H1 (cell line): ENCODE measurements around the gene AP3D1. TPM values are rescaled to one million over a fixed set of nuclear protein-coding genes. Genes with fewer than 3 reads are reported as not detected.

Source experiments
- CTCF ChIA-PET: fragments of 300-600 bp; sonication (Branson Sonifier 250); formaldehyde crosslinking; loops from one replicate; lab custom pipeline; 2021; ENCODE audit not compliant: partially characterized antibody; lab: Charles Lee
- POLR2A ChIA-PET: fragments of 300-600 bp; sonication (Branson Sonifier 250); formaldehyde crosslinking; loops from one replicate; lab custom pipeline; 2021; ENCODE audit warnings: inconsistent platforms; ENCODE audit not compliant: partially characterized antibody; lab: Charles Lee
- DNase-seq, 2 experiments: peaks; one replicate each; pipeline versions ENCODE4 v3.0.0 to v3.0.0-alpha.2; 2010 to 2022; ENCODE audit warnings: low spot score in 2 of 2, low read depth in 1 of 2, mixed read lengths in 1 of 2
- FAIRE-seq: peaks from 2 replicates; lab custom pipeline; 2011; peaks lifted over from hg19 to GRCh38; lab: Jason Lieb, UNC
- H2AFZ ChIP-seq: 2 replicates; pipeline ENCODE4 v1.8.1; 2012; ENCODE audit warnings: low read length, inconsistent platforms
- H2AK5ac ChIP-seq: 2 replicates; pipeline ENCODE4 v1.6.1; 2013; ENCODE audit warnings: low read depth, low read length
- H2BK120ac ChIP-seq: replicated peaks from 2 replicates; pipeline ENCODE3; 2013; ENCODE audit warnings: low read depth, low read length, inconsistent platforms
- H2BK12ac ChIP-seq: 2 replicates; pipeline ENCODE4 v1.6.1; 2013; ENCODE audit warnings: low read depth, low read length
- H2BK15ac ChIP-seq: 2 replicates; pipeline ENCODE4 v1.6.1; 2013; ENCODE audit warnings: low read length
- H2BK20ac ChIP-seq: 2 replicates; pipeline ENCODE4 v1.6.1; 2013; ENCODE audit warnings: low read length
- H2BK5ac ChIP-seq: 2 replicates; pipeline ENCODE4 v1.6.1; 2013; ENCODE audit warnings: low read depth, low read length
- H3K14ac ChIP-seq: 2 replicates; pipeline ENCODE4 v1.6.1; 2013; ENCODE audit warnings: inconsistent platforms; ENCODE audit not compliant: insufficient read length
- H3K18ac ChIP-seq: 2 replicates; pipeline ENCODE4 v1.6.1; 2013; ENCODE audit warnings: low read length; ENCODE audit errors: extremely low read depth
- H3K23ac ChIP-seq: 2 replicates; pipeline ENCODE4 v1.6.1; 2013; ENCODE audit warnings: inconsistent platforms; ENCODE audit not compliant: insufficient read length
- H3K23me2 ChIP-seq: 2 replicates; pipeline ENCODE4 v1.6.1; 2013; ENCODE audit warnings: low read depth, low read length
- H3K27ac ChIP-seq: 2 replicates; pipeline ENCODE4 v1.6.1; 2011; ENCODE audit warnings: low read depth, low read length, inconsistent platforms
- H3K27me3 ChIP-seq, 4 experiments: replicated peaks in 1 of 4; 1 replicate in 1 of 4; 2 replicates in 3 of 4; pipeline versions ENCODE4 v1.6.1 to v1.8.1; 2011 to 2013; ENCODE audit warnings: low read length in 3 of 4, mild to moderate bottlenecking in 3 of 4, inconsistent platforms in 2 of 4, mixed read lengths in 2 of 4, moderate library complexity in 1 of 4; ENCODE audit not compliant: control insufficient read depth in 3 of 4, insufficient read depth in 3 of 4; ENCODE audit errors: extremely low read depth in 1 of 4
- H3K36me3 ChIP-seq, 4 experiments: 2 replicates each; pipeline versions ENCODE4 v1.6.1 to v1.8.1; 2011 to 2013; ENCODE audit warnings: mild to moderate bottlenecking in 4 of 4, low read length in 3 of 4, moderate library complexity in 2 of 4, control low read depth in 1 of 4, inconsistent platforms in 1 of 4; ENCODE audit not compliant: insufficient read depth in 4 of 4, control insufficient read depth in 2 of 4
- H3K4ac ChIP-seq: replicated peaks from 2 replicates; pipeline ENCODE3; 2013; ENCODE audit warnings: low read length, low read depth, mixed read lengths, inconsistent platforms; ENCODE audit not compliant: insufficient read length
- H3K4me1 ChIP-seq, 4 experiments: replicated peaks in 1 of 4; 1 replicate in 1 of 4; 2 replicates in 3 of 4; pipeline versions ENCODE4 v1.6.1 to v1.8.1; 2011 to 2013; ENCODE audit warnings: low read length in 3 of 4, inconsistent platforms in 2 of 4, mixed read lengths in 1 of 4; ENCODE audit not compliant: insufficient read depth in 4 of 4, control insufficient read depth in 3 of 4
- H3K4me2 ChIP-seq, 2 experiments: 2 replicates each; pipeline versions ENCODE4 v1.6.1 to v1.8.1; 2011 to 2013; ENCODE audit warnings: low read depth in 2 of 2, low read length in 2 of 2, control low read depth in 1 of 2, inconsistent platforms in 1 of 2, mild to moderate bottlenecking in 1 of 2; ENCODE audit not compliant: insufficient read depth in 1 of 2
- H3K4me3 ChIP-seq, 4 experiments: fragments of 200-600, 300-600 bp in 1 of 4; sonication (generic), shearing (Covaris generic), sonication (Bioruptor Twin) in 1 of 4; 2 replicates each; pipeline versions ENCODE4 v1.5.1 to v1.8.1; 2011 to 2016; ENCODE audit warnings: low read length in 4 of 4, low read depth in 3 of 4, control low read depth in 2 of 4, inconsistent platforms in 2 of 4, mild to moderate bottlenecking in 2 of 4, mixed read lengths in 1 of 4, moderate library complexity in 1 of 4; ENCODE audit not compliant: insufficient read depth in 2 of 4; ENCODE audit errors: extremely low read depth in 1 of 4
- H3K56ac ChIP-seq: replicated peaks from 2 replicates; pipeline ENCODE3; 2013; ENCODE audit warnings: low read depth, mild to moderate bottlenecking, mixed read lengths, low read length, inconsistent platforms; ENCODE audit not compliant: insufficient read length
- H3K79me1 ChIP-seq: 2 replicates; pipeline ENCODE4 v1.6.1; 2013; ENCODE audit warnings: low read depth, low read length, control low read depth
- H3K79me2 ChIP-seq, 2 experiments: 2 replicates each; pipeline versions ENCODE4 v1.6.1 to v1.8.1; 2012 to 2013; ENCODE audit warnings: low read length in 2 of 2, mild to moderate bottlenecking in 2 of 2, inconsistent platforms in 1 of 2; ENCODE audit not compliant: insufficient read depth in 2 of 2, control insufficient read depth in 1 of 2
- H3K9ac ChIP-seq, 4 experiments: replicated peaks in 1 of 4; 1 replicate in 1 of 4; 2 replicates in 3 of 4; pipeline versions ENCODE4 v1.6.1 to v1.8.1; 2011 to 2013; ENCODE audit warnings: low read depth in 3 of 4, low read length in 3 of 4, control low read depth in 2 of 4, mild to moderate bottlenecking in 2 of 4, moderate library complexity in 2 of 4, inconsistent platforms in 1 of 4; ENCODE audit errors: extremely low read depth in 1 of 4
- H3K9me3 ChIP-seq, 2 experiments: 2 replicates each; pipeline versions ENCODE4 v1.6.1 to v1.8.1; 2012 to 2013; ENCODE audit warnings: mild to moderate bottlenecking in 2 of 2, moderate library complexity in 2 of 2, control low read depth in 1 of 2, inconsistent platforms in 1 of 2, low read depth in 1 of 2, low read length in 1 of 2, mixed read lengths in 1 of 2; ENCODE audit not compliant: insufficient read depth in 2 of 2
- H4K20me1 ChIP-seq, 2 experiments: replicated peaks in 1 of 2; 2 replicates each; pipeline versions ENCODE3 to v1.8.1; 2011 to 2013; ENCODE audit warnings: inconsistent platforms in 2 of 2, low read length in 2 of 2, mild to moderate bottlenecking in 1 of 2; ENCODE audit not compliant: insufficient read depth in 2 of 2, control insufficient read depth in 1 of 2
- H4K5ac ChIP-seq: 2 replicates; pipeline ENCODE4 v1.6.1; 2013; ENCODE audit warnings: low read length, low read depth, mixed read lengths, inconsistent platforms; ENCODE audit not compliant: insufficient read length
- H4K8ac ChIP-seq: 2 replicates; pipeline ENCODE4 v1.8.0; 2013; ENCODE audit warnings: mild to moderate bottlenecking, moderate library complexity, low read length, inconsistent platforms; ENCODE audit not compliant: insufficient read depth; ENCODE audit errors: extremely low read depth
- H4K91ac ChIP-seq: replicated peaks from 2 replicates; pipeline ENCODE3; 2013; ENCODE audit warnings: low read length, mixed read lengths, inconsistent platforms; ENCODE audit not compliant: insufficient read length
- BCL11A ChIP-seq, 2 experiments: IDR thresholded peaks; one replicate each; pipeline ENCODE4 v1.6.1; 2011; ENCODE audit warnings: low read depth in 2 of 2, low read length in 2 of 2, mild to moderate bottlenecking in 2 of 2
- CBX8 ChIP-seq: fragments of 300-800, 300-1000 bp; sonication (generic); IDR thresholded peaks from 2 replicates; pipeline ENCODE4 v1.7.1; 2016; ENCODE audit warnings: low read depth, low read length, borderline replicate concordance
- GTF2F1 ChIP-seq: IDR thresholded peaks from 2 replicates; pipeline ENCODE4 v1.6.1; 2012; ENCODE audit warnings: low read depth, low read length, improper control_type of control experiment, borderline replicate concordance
- HDAC6 ChIP-seq: IDR thresholded peaks from one replicate; pipeline ENCODE4 v1.7.1; 2012; ENCODE audit warnings: low read depth, mild to moderate bottlenecking, inconsistent platforms, low read length, moderate library complexity
- KDM4A ChIP-seq: IDR thresholded peaks from one replicate; pipeline ENCODE4 v1.7.1; 2012; ENCODE audit warnings: low read depth, mild to moderate bottlenecking, moderate library complexity, low read length, inconsistent platforms; ENCODE audit not compliant: severe bottlenecking
- MAFK ChIP-seq: IDR thresholded peaks from 2 replicates; pipeline ENCODE4 v1.6.1; 2012; ENCODE audit warnings: low read depth, mild to moderate bottlenecking, improper control_type of control experiment, low read length
- SRF ChIP-seq: IDR thresholded peaks from 2 replicates; pipeline ENCODE4 v1.6.1; 2011; ENCODE audit warnings: mild to moderate bottlenecking, low read depth, low read length, moderate library complexity
- TAF1 ChIP-seq: IDR thresholded peaks from 2 replicates; pipeline ENCODE4 v1.6.1; 2011; ENCODE audit warnings: mild to moderate bottlenecking, low read depth, low read length
- TCF12 ChIP-seq: IDR thresholded peaks from 2 replicates; pipeline ENCODE4 v1.6.1; 2011; ENCODE audit warnings: low read depth, mild to moderate bottlenecking, low read length
- USF2 ChIP-seq: IDR thresholded peaks from 2 replicates; pipeline ENCODE4 v1.6.1; 2011; ENCODE audit warnings: low read length, improper control_type of control experiment
- WGBS, 2 experiments: shearing (Covaris generic) in 1 of 2; methylation state at CpG; one replicate each; pipeline versions ENCODE4 v1.1.6 to v1.1.7; 2013 to 2015; ENCODE audit warnings: low lambda C conversion rate in 2 of 2, mixed read lengths in 2 of 2, inconsistent platforms in 1 of 2, low coverage in 1 of 2, missing lambda C conversion rate in 1 of 2; ENCODE audit not compliant: insufficient replicate concordance in 2 of 2, insufficient coverage in 1 of 2, insufficient read length in 1 of 2; ENCODE audit errors: extremely low coverage in 1 of 2, missing lambda C conversion rate in 1 of 2; 5-methylcytosine and 5-hydroxymethylcytosine counted together
- polyA plus RNA-seq, 7 experiments: library from polyadenylated mRNA; depleted of rRNA in 3 of 7; stranded (reverse) in 5 of 7; unstranded in 2 of 7; fragments of >200 nt in 5 of 7; fragments of 200-250 nt in 2 of 7; gene quantifications; 1 replicate in 5 of 7; 2 replicates in 1 of 7; 4 replicates in 1 of 7; pipeline versions ENCODE4 v1.2.1 to v1.2.3, GENCODE V29; 2011 to 2013; ENCODE audit warnings: missing spikeins in 2 of 7, mixed read lengths in 2 of 7
- total RNA-seq: library from RNA; stranded (reverse); fragmentation: NEBNext Ultra II Directional; extraction: Animal tissue kit (Norgen Biotek cat#: 25700); gene quantifications from 2 replicates; pipeline ENCODE4 v1.2.1, GENCODE V29; 2021

Gene AP3D1
- total and polyA plus RNA-seq, 2 of the 8 experiments (the other 6 are each of a cell fraction or from before 2014, with no cell fraction given): 161 to 174 TPM

- FAIRE-seq: no peak
- no peak for TF ChIP-seq MAFK
- TF ChIP-seq CBX8: no peak
- no peak for TF ChIP-seq SRF
- no peak for TF ChIP-seq HDAC6
- no peak for TF ChIP-seq GTF2F1
- no peak for TF ChIP-seq USF2
- TF ChIP-seq TCF12: no peak
- no peak for TF ChIP-seq TAF1
- TF ChIP-seq BCL11A (IDR thresholded peaks at IDR 0.05; ENCODE audit: low read depth in 2 of 2, low read length in 2 of 2): no peak
- no peak for TF ChIP-seq KDM4A
Observed at GRCh38 chr19:2079076-2079864, 72.1 kb downstream of the AP3D1 start.

More at GRCh38 chr19:2079076-2079864, 72.1 kb downstream of the AP3D1 start:
- H2BK120ac ChIP-seq: no peak overlapping the region
- H4K8ac ChIP-seq: no peak overlapping the region
- H3K79me1 ChIP-seq: no peaks in the 10 kb centered on the region
- no peak overlapping the region for H3K4ac ChIP-seq
- CTCF ChIA-PET: interaction anchor here (2.0 kb wide), 1 partner anchor 9 kb away, joined by 4 read pairs; no protein-coding TSS in a partner anchor
- no peak overlapping the region for H3K14ac ChIP-seq
- DNase-seq: no peak
- no peaks in the 10 kb centered on the region; a peak in 2 of 8 replicates for H3K36me3 ChIP-seq
- no peak overlapping the region for H2BK15ac ChIP-seq
- H3K4me2 ChIP-seq: no peak overlapping the region
- WGBS, 2 experiments: 92% methylated on average over 32 of the region's 32 CpGs; no CpG with 5 or more reads in 1 of the 2 experiments
- POLR2A ChIA-PET: interaction anchor here (1.1 kb wide), 1 partner anchor 16 kb away, joined by 3 read pairs; no protein-coding TSS in a partner anchor
- no peak overlapping the region for H3K4me3 ChIP-seq
- H2BK20ac ChIP-seq: no peak overlapping the region
- no peak overlapping the region for H3K27ac ChIP-seq
- H3K9ac ChIP-seq: no peak overlapping the region
- no peaks in the 10 kb centered on the region for H4K20me1 ChIP-seq
- H3K23ac ChIP-seq: no peak overlapping the region
- no peak overlapping the region for H3K18ac ChIP-seq
- H2BK5ac ChIP-seq: no peak overlapping the region
- H2BK12ac ChIP-seq: no peak overlapping the region
- no peaks in the 10 kb centered on the region for H3K79me2 ChIP-seq
- H4K5ac ChIP-seq: no peak overlapping the region
- H3K23me2 ChIP-seq: no peaks in the 10 kb centered on the region
- no peaks in the 10 kb centered on the region for H3K27me3 ChIP-seq
- no peak overlapping the region for H3K56ac ChIP-seq
- no peaks in the 10 kb centered on the region for H3K9me3 ChIP-seq
- no peak overlapping the region for H2AK5ac ChIP-seq
- no peak overlapping the region for H2AFZ ChIP-seq
- no peaks in the 10 kb centered on the region for H3K4me1 ChIP-seq
- H4K91ac ChIP-seq: no peak overlapping the region
